T-helper 9 cell (primary cell): Measurements from ENCODE around the gene GPR150.
"Not testable (repeated sequence)": the region's sequence is repeated elsewhere in the genome, so short reads cannot be mapped to it uniquely, and the experiment has no call there.

ENCODE experiments used
- DNase-seq: peaks from one replicate; pipeline ENCODE4 v3.0.0-alpha.2; 2020

The GPR150 gene

GRCh38 chr5:95624368-95624767 is 4.5 kb downstream of the GPR150 start:
- DNase-seq = no peak

GRCh38 chr5:95626701-95627100 is 6.8 kb downstream of the GPR150 start:
- no peak for DNase-seq

- no peak for DNase-seq
Observed at GRCh38 chr5:95627971-95628810, 8.3 kb downstream of the GPR150 start.

- DNase-seq = no peak
Observed at GRCh38 chr5:95628933-95629332, 9.0 kb downstream of the GPR150 start.

- DNase-seq = no peak
Observed at GRCh38 chr5:95630394-95630917, 10.6 kb downstream of the GPR150 start.

- DNase-seq = no peak
Observed at GRCh38 chr5:95631255-95631958, 11.5 kb downstream of the GPR150 start.

- peak; percentile 53 for DNase-seq
Observed at GRCh38 chr5:95631991-95632675, 12.2 kb downstream of the GPR150 start.

- DNase-seq = not testable (repeated sequence)
Observed at GRCh38 chr5:95632942-95633341, 13.1 kb downstream of the GPR150 start.

DNA sequence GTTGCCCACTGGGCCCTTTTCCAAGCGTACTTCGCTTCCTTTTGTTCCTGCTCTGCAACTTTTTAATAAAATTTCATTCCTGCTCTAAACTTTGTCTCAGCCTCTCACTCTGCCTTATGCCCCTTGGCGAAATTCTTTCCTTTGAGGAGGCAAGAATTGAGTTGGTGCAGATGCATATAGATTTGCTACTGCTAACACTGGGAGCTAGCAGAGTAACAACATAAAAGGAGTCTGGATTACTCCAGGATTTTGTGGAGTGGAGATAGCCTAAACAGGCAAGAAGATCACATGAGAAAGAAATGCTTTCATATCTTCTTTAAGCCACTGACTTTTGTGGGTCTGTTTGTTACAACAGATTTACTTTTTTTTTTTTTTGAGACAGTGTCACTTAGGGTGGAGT is 13.8 kb downstream of the GPR150 start:
- no peak for DNase-seq

DNA sequence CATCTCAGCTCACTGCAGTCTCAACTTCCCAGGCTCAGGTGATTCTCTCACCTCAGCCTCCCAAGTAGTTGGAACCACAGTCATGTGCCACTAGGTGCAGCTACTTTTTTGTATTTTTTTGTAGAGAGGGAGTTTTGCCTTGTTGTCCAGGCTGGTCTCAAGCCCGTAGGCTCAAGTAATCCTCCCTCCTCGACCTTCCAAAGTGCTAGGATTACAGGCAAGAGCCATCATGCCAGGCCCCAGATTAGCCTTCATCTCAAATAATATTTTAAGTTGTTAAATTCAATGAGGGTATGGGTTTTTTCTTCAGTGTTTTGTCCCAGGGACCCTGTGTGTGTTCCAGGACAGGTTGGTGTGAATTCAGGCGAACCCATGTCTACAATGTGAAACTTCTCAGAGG is 14.2 kb downstream of the GPR150 start:
- no peak for DNase-seq

DNA sequence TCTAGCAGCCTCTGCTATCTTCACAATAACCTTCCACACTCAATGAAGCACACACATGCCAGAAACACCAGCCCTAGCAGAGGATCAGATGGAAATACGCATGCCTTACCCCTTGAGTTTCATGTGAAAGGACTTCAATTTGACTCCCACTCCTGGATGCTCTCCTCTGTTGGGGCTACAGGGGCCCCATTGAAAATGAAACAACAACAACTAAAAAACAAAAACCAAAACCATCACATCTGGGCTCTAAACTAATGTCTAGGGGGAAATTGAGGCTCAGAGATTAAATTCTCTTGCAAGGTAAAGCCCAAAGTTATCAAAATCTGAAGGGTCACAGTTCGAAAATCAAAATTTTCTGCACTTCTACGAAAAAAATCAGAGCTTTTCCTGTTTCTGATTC is 18.7 kb downstream of the GPR150 start:
- no peak for DNase-seq

- DNase-seq = no peak
Observed at GRCh38 chr5:95641741-95642220, 21.9 kb downstream of the GPR150 start.

GRCh38 chr5:95643152-95643551 is 23.3 kb downstream of the GPR150 start:
- DNase-seq = no peak

DNA sequence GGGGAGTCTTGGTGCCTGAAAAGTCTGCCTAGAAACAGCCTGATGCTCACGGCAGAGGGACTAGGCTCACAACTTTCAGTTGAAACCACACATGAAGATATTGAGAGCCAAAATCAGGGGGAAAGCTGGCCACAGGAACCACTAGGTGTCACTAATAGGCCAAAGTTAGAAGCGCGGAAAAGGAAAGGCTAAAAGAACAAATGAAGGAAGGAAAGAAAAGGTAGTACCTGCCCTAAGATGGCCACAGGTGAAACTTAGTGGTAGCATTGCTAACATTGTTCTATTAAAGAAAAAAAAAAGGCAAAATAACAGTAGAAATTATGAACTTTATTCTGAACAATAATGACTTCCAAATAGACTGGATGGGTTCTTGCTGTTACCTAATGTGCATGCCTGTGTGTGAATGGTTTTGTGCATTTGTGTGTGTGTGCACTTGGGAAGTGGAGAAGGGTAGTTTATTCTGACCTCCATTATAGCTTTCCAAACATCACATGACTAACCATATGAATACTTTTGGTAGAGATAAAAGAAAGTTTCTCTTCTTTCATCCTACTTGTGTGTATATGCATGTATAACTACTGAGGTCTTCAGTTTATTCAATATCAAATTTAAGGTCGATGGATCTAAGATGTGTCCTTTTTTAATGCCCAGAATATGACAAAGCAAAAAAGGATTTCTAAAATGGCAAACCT is 24.6 kb downstream of the GPR150 start:
- DNase-seq = no peak

- not testable (repeated sequence) for DNase-seq
Observed at GRCh38 chr5:95646226-95646568, 26.3 kb downstream of the GPR150 start.

DNA sequence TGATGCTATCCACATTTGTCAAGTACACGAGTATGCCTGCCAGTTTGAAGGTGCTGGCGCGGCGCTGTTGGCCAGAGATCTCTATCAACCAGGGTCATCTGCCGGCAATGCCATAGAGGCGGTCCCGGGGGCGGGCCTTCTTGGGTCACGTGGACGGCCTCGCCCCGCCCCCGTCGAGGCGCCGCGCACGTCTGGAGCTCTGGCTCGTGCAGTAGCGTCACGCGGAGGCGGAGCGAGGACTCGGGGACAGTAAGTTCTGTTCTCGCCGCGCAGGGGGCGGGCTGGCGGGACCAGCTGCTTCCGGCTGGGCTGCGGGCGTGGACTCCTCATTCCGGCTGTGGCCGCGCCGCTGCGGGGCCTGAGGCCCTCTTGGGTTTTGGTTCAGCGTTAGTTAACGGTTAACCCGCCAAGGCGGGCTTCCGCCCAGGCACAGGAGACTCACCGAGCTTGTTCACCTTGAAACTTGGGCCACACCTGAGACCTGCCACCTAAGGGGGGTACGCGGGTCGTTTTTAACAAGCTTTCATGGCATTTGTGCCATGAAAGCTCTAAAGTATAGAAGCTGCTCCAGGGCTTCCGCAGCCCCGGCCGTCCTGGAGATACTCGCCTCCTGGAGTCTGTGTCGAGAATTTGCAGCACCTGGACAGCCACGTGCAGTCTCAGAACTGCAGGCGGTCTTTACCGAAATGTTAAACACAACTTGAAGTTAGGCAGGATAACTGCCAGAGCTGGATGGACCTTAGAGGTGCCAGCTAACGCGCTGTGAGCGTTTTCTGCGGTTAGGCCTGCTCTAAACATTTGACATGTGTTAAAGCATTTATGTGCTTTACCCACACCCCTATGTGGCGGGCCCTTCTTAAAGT is 26.9 kb downstream of the GPR150 start, which contains the start of gene RFESD:
RFESD (plus strand) TSS at position 209 of the 863 bp plus-strand sequence. CDS start 5,495 bp downstream, outside the sequence.
- peak; percentile 90 for DNase-seq

GRCh38 chr5:95647886-95648860 is 28.3 kb downstream of the GPR150 start:
- DNase-seq = no peak

DNA sequence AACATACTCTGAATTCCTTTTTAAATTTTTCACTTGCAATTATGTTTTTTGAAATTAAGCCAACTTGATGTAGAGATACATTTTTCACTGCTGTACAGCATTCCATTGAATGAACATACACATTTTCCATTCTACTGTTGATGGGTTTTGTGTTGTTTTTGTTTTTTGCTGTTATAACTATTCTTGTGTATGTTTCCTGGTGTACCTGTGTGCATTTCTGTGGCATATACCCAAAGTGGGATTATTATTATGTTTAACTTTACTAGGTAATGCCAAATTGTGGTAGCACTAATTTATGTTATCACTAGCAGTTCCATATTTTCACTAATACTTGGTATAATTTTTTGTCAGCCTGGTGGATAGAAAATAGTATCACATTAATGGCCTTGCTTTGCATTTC is 29.4 kb downstream of the GPR150 start:
- DNase-seq = no peak

- no peak for DNase-seq
Observed at GRCh38 chr5:95649842-95650620, 30.1 kb downstream of the GPR150 start.
